HG03064 (cell line): ENCODE measurements around the gene ANKRD9.
"Not testable (repeated sequence)": the region's sequence is repeated elsewhere in the genome, so short reads cannot be mapped to it uniquely, and the experiment has no call there.

Source experiments
- ATAC-seq: cut with Tn5 transposase; IDR thresholded peaks from one replicate; pipeline ENCODE4 v1.9.1; 2021; ENCODE audit warnings: low read depth; ENCODE audit not compliant: unreplicated experiment

ANKRD9 gene

DNA sequence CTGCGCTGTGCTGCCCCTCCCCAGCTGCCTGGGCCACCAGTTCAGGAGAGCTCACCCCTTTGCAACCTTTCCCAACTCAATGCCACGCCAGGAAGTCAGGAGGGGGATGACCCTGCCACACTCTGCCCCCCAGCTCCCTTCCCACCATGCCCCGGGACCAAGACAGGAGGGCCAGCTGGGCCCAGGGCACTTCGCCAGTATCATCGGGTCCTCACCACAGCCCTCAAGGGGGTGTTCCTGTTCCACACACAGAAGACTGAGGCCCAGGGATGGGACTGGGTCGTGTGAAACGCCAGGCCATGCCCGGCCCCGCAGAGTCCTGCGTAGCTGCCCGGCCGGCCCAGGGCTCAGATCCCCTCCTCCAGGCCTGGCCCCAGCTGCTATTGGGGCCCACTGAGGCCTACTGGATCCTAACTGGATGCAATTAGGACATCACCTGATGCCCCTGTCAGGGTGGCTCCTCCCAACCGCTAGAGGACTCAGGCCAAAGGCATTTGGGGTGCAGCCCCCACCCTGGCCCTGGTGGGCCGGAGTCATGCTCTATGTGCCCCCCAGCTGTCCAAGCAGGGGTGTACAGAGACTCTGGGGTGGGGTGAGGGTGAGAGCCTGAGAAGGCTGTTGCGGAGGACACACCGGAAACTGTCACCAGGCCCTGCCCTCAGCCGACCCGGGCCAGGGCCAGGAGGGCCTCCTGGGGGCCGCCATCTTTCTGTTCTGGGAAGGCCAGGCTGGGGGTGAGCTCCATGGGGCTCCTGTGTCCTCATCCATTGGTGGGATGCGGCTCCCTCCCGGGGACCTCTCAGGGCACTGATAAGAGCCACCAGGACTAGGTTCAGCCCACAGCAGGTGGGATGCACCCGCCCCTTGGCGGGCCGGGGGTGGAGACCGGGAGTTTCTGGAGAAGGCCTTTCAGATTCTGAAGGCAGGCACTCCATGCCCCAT, 29.3 kb upstream of the ANKRD9 start:
- no peak for ATAC-seq

DNA sequence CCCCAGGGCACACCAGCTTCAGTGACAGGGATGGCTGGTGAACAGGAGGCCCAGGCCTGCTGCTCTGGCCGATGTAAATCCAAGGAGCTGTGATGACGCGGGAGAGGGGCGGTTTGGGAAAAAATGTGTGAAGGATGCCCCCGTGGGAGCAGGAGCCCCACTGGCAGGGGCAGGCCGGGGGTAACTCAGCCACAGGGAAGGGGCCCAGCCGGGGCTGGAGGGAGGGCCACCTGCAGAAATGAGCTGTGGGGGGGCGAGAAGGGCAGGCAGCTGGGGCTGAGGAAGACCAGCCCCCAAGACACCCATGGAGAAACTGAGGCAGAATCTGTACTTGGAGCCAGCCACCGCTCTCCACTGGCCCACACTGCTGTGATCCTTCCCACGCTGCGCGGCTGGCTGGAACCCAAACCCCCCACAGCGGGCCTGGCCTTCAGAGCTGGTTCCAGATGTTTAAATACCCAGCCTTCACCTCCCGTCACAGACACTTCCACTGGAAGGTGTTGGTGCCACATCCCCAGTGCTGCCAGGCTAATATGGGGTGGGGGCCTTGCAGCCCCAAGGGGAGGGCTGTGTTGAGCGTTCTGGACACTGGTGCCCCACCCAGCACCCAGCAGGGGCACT, 28.5 kb upstream of the ANKRD9 start:
- no peak for ATAC-seq

DNA sequence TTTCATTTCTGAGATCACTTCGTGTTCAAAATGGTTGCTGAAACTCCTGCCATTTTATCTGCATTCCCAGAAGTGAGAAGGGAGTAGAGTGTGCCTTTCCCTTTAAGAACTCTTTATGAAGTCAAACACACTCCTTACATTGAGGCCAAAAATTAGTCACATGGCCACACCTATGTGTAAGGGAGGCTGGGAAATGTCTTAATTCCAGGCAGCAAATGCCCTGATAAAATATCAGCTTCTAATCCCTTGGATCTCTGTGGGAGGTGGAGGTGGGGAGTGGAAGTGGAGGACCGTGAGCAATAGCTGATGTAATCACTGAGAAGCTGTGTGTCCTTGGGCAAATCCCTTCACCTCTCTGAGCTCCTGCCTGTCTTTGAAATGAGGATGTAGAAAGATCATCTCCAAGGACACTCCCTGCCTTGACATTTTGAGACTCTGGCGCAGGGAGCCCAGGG, 22.7 kb upstream of the ANKRD9 start:
- no peak for ATAC-seq

DNA sequence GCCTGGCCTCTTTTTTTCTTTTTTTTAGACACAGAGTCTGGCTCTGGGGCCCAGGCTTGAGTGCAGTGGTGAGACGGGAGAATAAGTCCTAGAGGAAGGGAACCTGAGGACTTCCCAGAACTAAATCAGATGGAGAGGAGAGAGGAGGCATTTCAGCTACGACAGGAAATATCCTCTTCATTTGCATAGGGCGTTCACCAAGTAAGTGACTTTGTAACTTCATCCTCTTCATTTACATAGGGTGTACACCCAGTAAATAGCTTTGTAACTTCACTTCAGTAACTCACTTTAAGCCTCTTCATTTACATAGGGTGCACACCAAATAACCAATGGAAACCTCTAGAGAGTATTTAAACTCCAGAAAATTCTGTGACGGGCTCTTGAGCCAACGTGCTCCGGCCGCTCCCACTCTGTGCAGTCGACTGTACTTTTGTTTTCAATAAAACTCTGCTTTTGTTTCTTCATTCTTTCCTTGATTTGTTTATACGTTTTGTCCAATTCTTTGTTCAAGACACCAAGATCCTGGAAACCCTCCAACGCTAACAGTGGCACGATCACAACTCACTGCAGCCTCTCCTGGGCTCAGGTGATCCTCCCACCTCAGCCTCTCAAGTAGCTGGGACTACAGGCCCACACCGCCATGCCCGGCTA, 21.4 kb upstream of the ANKRD9 start:
- ATAC-seq: no peak

DNA sequence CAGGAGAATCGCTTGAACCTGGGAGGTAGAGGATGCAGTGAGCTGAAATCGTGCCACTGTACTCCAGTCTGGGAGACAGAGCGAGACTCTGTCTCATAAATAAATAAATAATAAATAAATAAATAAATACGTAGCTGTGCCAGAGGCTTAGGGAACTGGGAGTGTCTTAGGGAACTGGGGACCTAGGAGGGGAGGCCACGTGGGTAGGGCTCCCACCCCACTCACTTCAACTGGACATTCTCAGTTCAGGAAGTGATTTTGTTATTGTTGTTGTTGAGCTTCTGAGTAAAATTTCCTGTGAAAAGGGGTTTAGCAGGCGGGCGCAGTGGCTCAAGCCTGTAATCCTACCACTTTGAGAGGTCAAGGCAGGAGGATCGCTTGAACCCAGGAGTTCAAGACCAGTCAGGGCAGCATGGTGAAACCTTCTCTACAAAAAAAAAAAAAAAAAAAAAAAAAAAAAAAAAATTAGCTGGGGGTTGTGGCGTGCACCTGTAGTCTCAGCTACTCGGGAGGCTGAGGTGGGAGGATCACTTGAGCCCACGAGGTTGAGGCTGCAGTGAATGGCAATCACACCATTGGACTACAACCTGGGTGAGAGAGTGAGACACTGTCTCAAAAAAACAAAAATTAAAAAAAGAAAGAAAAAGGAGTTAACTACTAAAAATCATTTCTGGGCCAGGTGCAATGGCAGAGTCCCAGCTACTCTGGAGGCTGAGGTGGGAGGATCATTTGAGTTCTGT, 19.0 kb upstream of the ANKRD9 start:
- ATAC-seq: no peak

DNA sequence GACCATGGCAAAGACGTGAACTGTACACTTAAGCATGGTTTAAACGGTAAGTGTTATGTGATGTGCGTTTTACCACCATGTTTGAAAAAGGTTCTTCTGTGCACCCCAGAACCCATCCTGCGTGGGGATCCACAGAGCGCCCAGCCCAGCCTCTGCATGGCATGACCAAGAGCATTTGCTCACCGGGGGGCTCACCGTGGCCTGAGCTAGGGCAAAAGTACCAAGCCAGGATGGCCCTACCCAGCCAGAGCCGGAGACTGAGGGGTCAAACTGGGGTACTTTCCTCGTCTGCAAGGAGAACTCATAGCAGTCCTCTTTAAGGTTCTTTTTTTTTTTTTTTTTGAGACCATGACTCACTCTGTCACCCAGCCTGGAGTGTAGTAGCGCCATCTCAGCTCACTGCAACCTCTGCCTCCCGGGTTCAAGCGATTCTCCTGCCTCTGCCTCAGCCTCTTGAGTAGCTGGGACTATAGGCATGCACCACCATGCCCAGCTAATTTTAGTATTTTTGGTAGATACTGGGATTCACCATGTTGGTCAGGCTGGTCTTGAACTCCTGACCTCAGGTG, 16.4 kb upstream of the ANKRD9 start:
- no peak for ATAC-seq

DNA sequence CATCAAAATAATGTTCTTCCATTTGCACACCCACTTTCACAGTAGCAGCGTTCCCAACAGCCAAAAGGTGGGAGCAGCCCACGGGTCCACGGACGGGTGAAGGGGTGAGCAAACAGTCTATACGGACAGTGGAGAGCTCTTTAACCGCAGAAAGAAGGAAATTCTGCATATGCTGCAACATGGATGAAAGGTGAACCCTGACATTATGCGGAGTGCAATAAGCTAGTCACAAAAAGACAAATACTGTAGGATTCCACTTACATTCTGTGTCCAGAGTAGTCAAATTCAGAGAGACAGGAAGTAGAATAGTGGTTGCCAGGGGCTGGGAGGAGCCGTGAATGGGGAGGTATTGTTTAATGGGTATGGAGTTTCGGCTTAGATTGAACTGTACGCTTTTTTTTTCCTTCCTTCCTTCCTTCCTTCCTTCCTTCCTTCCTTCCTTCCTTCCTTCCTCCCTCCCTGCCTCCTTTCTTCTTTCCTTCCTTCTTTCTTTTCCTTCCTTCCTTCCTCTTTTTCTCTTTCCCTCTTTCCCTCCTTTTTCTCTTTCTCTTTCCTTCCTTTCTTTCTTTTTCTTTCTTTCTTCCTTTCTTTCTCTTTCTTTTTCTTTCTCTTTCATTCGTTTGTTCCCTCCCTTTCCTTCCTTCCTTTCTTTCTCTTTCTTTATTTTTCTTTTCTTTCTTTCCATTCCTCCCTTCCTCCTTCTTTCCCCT, 15.8 kb upstream of the ANKRD9 start:
- ATAC-seq: peak; percentile 23

DNA sequence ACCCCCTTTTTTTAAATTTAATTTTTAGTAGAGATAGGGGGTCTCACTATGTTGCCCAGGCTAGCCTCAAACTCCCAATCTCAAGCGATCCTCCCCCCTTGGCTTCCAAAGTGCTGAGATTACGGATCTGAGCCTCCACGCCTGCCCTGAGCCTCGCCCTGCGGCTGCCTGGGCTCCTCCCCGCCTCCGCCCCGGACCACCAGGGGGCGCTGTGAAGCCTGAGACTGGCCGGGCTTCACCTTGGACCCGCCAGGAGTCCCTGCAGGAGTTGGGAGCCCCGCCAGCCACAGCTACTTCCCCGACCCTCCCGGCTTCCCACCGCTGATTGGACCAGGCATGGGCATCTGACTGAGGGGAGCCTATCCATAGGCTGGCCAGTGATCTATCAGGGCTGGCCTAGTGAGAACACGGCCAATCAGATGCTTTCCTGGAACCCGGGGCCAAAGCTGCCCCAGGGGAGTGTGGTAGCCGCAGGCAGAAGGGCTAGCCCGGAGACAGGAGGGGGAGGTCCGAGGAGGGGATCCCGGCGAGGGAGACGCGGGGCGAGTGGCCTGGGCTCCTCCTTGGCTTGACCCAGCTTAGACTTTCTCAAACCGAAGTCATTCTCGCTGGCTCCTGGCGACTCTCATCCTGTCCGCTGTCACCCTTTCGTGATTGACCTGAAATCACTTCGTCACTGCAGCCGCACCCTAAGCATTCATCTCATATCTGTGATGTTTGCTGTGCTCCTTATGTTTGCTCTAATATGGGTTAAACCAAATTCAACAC, 15.1 kb upstream of the ANKRD9 start:
- peak; percentile 93 for ATAC-seq

DNA sequence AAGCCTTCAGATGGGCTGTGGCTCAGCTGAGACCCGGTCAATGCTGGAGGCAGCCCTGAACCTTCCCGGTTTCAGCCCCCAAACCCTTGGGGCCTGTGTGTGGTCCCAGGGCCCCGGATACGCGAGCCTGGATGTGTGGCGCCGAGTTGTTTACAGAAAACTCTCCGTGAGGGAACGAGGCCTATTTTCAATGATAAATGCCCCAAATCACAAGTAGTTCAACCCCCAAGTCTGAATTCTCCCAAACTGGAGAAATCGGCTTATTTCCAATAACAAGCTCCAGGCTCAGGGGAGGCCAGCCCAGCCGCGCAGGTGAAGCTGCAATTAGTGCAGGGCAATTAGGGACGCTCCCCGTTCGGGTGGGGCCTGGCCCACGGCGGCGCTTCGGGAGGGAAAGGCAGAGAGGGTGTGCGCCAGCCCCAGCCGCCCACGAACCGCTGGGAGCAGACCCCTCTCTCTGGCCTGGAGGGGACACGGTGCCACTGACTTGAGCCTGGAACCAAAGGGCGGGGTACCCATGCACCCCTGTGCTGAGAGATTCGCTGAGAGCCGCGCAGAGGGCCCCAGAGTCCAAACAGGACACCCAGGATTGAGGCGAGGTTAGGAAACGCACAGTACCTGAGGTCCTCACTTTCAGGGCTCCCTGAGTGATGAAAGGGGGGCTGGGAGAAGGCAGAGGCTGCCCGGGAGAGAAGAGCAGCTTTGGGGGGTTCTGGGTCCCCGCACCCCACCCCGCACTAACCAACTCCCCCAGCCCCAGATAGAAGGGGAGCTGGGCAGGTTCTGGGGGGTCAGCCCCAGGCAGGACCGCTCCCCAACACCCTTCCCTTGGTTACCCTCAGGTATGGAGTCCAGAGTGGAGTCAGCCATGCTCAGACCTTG, 14.2 kb upstream of the ANKRD9 start:
- ATAC-seq: no peak

DNA sequence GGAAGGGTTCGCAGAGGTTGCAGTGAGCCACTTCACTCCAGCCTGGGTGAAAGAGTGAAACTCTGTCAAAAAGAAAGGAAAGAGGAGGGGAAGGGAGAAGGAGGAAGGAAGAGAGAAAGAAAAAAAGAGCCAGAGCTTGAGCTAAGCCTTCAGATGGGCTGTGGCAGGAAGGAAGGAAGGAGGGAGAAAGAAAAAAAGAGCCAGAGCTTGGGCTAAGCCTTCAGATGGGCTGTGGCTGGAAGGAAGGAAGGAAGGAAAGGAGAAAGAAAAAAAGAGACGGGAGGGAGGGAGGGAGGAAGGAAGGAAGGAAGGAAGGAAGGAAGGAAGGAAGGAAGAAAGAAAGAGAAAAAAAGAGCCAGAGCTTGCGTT, 13.6 kb upstream of the ANKRD9 start:
- no peak for ATAC-seq

DNA sequence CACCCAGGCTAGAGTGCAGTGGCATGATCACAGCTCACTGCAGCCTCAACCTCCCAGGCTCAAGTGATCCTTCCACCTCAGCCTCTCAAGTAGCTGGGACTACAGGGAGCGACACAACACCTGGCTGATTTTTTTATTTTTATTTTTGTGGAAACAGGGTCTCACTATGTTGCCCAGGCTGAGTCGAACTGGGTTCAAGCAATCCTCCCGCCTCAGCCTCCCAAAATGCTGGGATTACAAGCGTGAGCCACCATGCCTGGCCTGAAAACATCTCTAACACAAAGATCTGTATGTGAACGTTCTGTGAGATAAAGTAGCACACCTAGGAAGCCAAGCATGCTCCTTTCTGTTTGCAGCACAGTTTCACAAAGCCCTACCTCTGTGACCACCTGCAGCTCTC, 10.1 kb upstream of the ANKRD9 start:
- not testable (repeated sequence) for ATAC-seq

DNA sequence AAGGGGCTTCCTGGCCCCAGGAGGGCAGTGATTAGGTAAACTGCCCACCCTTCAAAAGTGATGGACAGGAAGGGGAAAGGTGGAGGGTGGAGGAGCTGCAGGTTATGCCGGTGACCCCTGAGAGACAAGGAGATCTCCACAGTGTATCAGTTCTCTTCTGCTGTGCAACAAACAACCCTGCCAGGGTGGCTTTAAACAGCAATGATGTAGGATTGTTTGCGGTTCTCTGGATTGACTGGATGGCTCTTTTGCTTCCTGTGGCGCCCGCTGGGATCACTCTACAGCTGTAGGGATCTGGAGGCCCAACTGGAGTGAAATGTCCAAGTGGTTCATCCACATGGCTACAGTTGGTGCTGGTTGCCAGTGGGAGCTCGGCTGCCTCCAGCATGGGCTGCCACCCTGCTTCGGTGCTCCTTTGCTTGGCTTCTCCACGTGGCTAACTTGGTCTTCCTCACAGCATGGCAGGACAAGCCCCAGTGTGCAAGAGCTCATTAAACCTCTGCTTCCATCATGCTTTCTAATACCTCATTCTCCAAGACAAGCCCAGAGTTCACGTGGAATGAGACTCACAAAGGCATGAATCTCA, 8.6 kb upstream of the ANKRD9 start:
- ATAC-seq: no peak

DNA sequence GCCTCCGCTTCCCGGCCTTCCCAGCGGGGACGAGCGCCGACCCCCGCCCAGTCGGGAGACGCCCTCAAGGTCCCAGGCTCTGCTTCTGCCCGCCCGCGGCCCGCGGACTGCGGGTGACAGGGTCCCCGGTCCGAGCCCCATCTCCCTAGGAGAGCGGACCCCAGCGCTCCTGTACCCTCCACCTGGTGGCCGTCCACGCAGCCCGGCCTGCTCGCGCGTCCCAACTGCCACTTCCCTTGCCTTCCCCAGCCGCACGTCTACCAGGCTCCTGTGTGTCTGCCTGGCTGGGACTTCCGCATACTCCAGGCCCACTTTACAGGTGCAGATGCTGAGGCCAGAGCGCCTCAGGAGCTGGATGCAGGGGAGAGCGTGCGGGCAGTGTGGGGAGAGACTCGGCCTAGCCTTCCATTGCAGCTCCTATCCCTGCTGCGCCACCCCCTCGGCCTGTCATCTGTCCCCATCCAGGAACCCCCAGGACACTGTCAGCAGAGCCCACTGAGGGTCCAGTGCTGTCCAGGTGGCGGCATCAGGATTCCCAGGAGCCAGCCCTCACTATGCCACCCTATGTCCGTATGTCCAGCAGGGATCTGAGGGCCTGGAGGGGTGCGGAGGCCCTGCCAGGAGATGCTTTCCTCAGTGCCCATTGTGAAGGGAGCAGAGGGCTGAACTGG, 8.0 kb upstream of the ANKRD9 start:
- ATAC-seq: no peak

DNA sequence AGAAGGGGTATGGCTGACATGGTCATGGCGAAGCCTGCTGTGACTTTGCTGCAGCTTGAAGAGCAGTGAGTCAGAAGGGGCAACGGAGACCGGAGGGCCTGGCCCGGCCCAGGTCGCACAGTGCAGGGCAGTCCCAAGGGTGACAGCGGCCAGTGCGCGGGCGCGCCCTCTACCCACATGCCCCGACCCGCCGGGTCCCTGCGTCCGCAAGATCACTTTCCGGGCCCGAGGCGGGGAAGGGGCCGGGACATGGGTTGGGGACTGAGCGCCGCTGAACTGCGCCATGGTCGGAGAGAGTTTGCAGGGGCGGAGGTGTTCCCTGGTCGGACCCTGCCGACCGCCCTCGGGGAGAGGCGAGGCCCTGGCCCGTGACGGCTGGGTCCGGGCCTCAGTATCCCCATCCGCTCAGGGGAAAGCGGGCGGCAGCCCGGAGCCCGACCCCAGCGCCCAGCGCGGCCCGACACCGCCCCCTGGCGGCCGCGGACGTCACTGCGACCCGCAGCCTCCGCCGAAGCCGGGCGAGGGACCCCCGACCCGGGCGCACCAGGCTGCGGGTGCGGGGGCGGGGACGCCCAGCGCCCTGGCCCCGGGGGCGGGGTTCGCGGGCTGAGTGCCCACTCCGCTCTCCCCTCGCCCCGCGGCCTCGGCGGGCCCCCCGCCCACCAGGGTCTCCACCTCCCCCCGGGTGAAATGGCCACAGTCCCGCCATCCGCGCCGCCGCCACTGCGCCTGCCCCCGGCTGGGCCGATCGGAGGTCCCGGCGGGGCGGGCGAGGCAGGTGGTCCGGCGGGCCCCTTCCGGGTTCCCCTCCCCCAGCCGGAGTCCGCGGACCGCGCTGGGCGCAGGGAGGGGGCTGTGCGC, 7.2 kb upstream of the ANKRD9 start:
- no peak for ATAC-seq

DNA sequence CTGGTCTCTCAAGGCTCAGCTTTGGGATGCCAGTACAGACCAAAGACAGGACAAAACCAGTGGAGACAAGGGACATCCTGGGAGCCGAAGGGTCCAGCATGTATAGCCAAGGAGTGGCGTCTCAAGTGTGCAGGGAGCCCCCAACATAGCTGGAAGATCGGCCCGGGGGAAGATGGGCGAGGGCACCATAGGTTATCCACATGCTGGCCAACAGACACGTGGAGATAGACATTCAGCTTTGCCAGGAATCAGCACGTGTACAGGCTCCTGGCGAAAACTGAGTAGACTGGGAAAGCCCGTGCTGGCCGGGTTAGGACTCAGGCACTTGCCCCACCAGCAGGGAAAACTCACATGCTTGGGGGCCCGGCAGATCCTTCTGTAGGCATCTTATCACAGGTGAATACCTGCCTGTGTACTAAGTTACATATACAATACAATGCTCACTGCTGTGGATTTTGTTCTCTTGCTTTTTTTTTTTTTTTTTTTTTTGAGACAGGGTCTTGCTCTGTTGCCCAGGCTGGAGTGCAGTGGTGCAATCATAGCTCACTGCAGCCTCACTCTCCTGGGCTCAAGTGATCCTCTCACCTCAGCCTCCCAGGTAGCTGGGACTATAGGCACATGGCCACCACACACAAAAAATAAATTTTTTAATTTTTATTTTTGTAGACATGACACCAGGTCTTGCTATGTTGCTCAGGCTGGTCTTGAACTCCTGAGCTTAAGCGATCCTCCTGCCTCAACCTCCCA, 5.6 kb upstream of the ANKRD9 start:
- ATAC-seq: no peak
